HepG2 (cell line): ENCODE data around the gene PRSS27. TPM values are rescaled to one million over a fixed set of nuclear protein-coding genes. Genes with fewer than 3 reads are reported as not detected.

ENCODE experiments used
- AHR ChIP-seq: IDR thresholded peaks from 2 replicates; pipeline ENCODE4 v1.6.1; 2018; ENCODE audit warnings: missing genetic modification reagents, missing compliant biosample characterization
- CHCHD3 ChIP-seq: sonication (generic); formaldehyde crosslinking; IDR thresholded peaks from 2 replicates; pipeline ENCODE4 v1.8.0; 2022; ENCODE audit warnings: mild to moderate bottlenecking, missing genetic modification reagents, moderate library complexity
- DMTF1 ChIP-seq: sonication (generic); formaldehyde crosslinking; IDR thresholded peaks from 2 replicates; pipeline ENCODE4 v1.4.0; 2020; ENCODE audit warnings: mild to moderate bottlenecking, missing genetic modification reagents
- FOXP1 ChIP-seq, 2 experiments: fragments of 450-650 bp in 1 of 2; IDR thresholded peaks; 2 replicates each; pipeline ENCODE4 v1.6.1; 2017 to 2018; ENCODE audit warnings: antibody characterized with exemption in 1 of 2
- KLF15 ChIP-seq: sonication (generic); formaldehyde crosslinking; IDR thresholded peaks from 2 replicates; pipeline ENCODE4 v1.8.1; 2023; ENCODE audit warnings: borderline replicate concordance, mild to moderate bottlenecking, inconsistent platforms, missing genetic modification reagents, mixed read lengths
- PAWR ChIP-seq: sonication (generic); formaldehyde crosslinking; IDR thresholded peaks from 2 replicates; pipeline ENCODE4 v1.4.0; 2020; ENCODE audit warnings: missing genetic modification reagents, mild to moderate bottlenecking, borderline replicate concordance
- PHB2 ChIP-seq: fragments of 450-650 bp; IDR thresholded peaks from 2 replicates; pipeline ENCODE4 v1.6.1; 2018; ENCODE audit not compliant: partially characterized antibody
- PHF21A ChIP-seq: sonication (generic); formaldehyde crosslinking; IDR thresholded peaks from 2 replicates; pipeline ENCODE4 v1.5.0; 2020; ENCODE audit warnings: mild to moderate bottlenecking, missing genetic modification reagents
- PHF5A ChIP-seq: IDR thresholded peaks from one replicate; pipeline ENCODE4 v1.6.1; 2018; ENCODE audit warnings: low read depth, missing genetic modification reagents; ENCODE audit not compliant: unreplicated experiment
- POLR2G ChIP-seq: fragments of 200-400 bp; formaldehyde crosslinking; IDR thresholded peaks from 2 replicates; pipeline ENCODE4 v1.6.1; 2018; ENCODE audit warnings: mild to moderate bottlenecking, low read depth, low read length, moderate library complexity
- RNF219 ChIP-seq: sonication (generic); formaldehyde crosslinking; IDR thresholded peaks from 2 replicates; pipeline ENCODE4 v1.5.0; 2020; ENCODE audit warnings: mild to moderate bottlenecking, missing genetic modification reagents
- SNAPC4 ChIP-seq: sonication (generic); formaldehyde crosslinking; IDR thresholded peaks from 2 replicates; pipeline ENCODE4 v1.4.0; 2020; ENCODE audit warnings: mild to moderate bottlenecking, missing genetic modification reagents
- TGIF2 ChIP-seq: IDR thresholded peaks from 2 replicates; pipeline ENCODE4 v1.6.1; 2016; ENCODE audit warnings: control low read depth, missing compliant biosample characterization
- ZNF251 ChIP-seq: sonication (generic); formaldehyde crosslinking; IDR thresholded peaks from 2 replicates; pipeline ENCODE4 v1.9.0; 2021; ENCODE audit warnings: mild to moderate bottlenecking, missing genetic modification reagents
- ZNF263 ChIP-seq: sonication (generic); formaldehyde crosslinking; IDR thresholded peaks from 2 replicates; pipeline ENCODE4 v1.4.0; 2020; ENCODE audit warnings: missing genetic modification reagents
- ZNF282 ChIP-seq: fragments of 450-650 bp; IDR thresholded peaks from 2 replicates; pipeline ENCODE4 v1.6.1; 2018; ENCODE audit not compliant: partially characterized antibody
- ZNF614 ChIP-seq: IDR thresholded peaks from 2 replicates; pipeline ENCODE4 v1.6.1; 2018; ENCODE audit warnings: missing biosample characterization, missing genetic modification reagents, inconsistent platforms, borderline replicate concordance
- ZNF672 ChIP-seq: sonication (generic); formaldehyde crosslinking; IDR thresholded peaks from 2 replicates; pipeline ENCODE4 v1.8.1; 2022; ENCODE audit warnings: missing genetic modification reagents
- ZNF891 ChIP-seq: sonication (generic); formaldehyde crosslinking; IDR thresholded peaks from 2 replicates; pipeline ENCODE4 v1.5.0; 2020; ENCODE audit warnings: mild to moderate bottlenecking, missing genetic modification reagents
- polyA plus RNA-seq, 8 experiments: library from polyadenylated mRNA; depleted of rRNA in 3 of 8; stranded (reverse) in 7 of 8; unstranded in 1 of 8; fragments of >200 nt; fragmentation: Illumina TruSeq in 4 of 8; extraction: Trizol in 4 of 8; gene quantifications; 2 replicates each; pipeline versions ENCODE4 v1.2.1 to v1.2.3, GENCODE V29; 2011 to 2016; ENCODE audit warnings: low read depth in 4 of 8, missing spikeins in 1 of 8, mixed read lengths in 1 of 8; ENCODE audit not compliant: insufficient read depth in 1 of 8
- total RNA-seq, 5 experiments: library from RNA; depleted of rRNA; stranded (reverse); fragments of >200 nt; fragmentation: Illumina TruSeq; extraction: Trizol; gene quantifications; 2 replicates each; pipeline ENCODE4 v1.2.3, GENCODE V29; 2016; ENCODE audit warnings: low read depth in 1 of 5

PRSS27 gene
- total and polyA plus RNA-seq, 2 of the 13 experiments (the other 11 are each of a cell fraction or from before 2014, with no cell fraction given): 0.20 to 0.73 TPM

GRCh38 chr16:2720719-2721633, 952 bp upstream of the PRSS27 start (continued):
- no peak for TF ChIP-seq SNAPC4
- TF ChIP-seq ZNF672: no peak
- TF ChIP-seq PHB2: no peak
- TF ChIP-seq ZNF282: no peak
- TF ChIP-seq PHF5A (CRISPR knock-in tag): no peak
- TF ChIP-seq DMTF1 (CRISPR knock-in tag): no peak
- TF ChIP-seq POLR2G: peak; percentile 75
- no peak; the same call in 1 of the 2 replicates for TF ChIP-seq ZNF263 (CRISPR knock-in tag)
- no peak for TF ChIP-seq RNF219 (CRISPR knock-in tag)
- no peak for TF ChIP-seq FOXP1 (IDR thresholded peaks at IDR 0.05)
- TF ChIP-seq FOXP1 (CRISPR knock-in tag; IDR thresholded peaks at IDR 0.05): no peak
- no peak; the same call in 1 of the 2 replicates for TF ChIP-seq PHF21A (CRISPR knock-in tag)
- no peak for TF ChIP-seq CHCHD3 (CRISPR knock-in tag)
- TF ChIP-seq AHR (CRISPR knock-in tag): no peak
- peak; percentile 76; the same call in 1 of the 2 replicates for TF ChIP-seq ZNF891 (CRISPR knock-in tag)
- no peak for TF ChIP-seq TGIF2 (CRISPR knock-in tag)
- no peak for TF ChIP-seq ZNF251 (CRISPR knock-in tag)
- TF ChIP-seq KLF15 (CRISPR knock-in tag): no peak
- TF ChIP-seq PAWR (CRISPR knock-in tag): no peak
- TF ChIP-seq ZNF614 (CRISPR knock-in tag): peak; percentile 33; the same call in 1 of the 2 replicates
